HG02759 (cell line): ENCODE data around the gene ARL2BP.

Experiments used
- ATAC-seq: cut with Tn5 transposase; IDR thresholded peaks from one replicate; pipeline ENCODE4 v1.9.1; 2021; ENCODE audit warnings: mild to moderate bottlenecking, moderate library complexity; ENCODE audit not compliant: unreplicated experiment

Gene ARL2BP

DNA sequence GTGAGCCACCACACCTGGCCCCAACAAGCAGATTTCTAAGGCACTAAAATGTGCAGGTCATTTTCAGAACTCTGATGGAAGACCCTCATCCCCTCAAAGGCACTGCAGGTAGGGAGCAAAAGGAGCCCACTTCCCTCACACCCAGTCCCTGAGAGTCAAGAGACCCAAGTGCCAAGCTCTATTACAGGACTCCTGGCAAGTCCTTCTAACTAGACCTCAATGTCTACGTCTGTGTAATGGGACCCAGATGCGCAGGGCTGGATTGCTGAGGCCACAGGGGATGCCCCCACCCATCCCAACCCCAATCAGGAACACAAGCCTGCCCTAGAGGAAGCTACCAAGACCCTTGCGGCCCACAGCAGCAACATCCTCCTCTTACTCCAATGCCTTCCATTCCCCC lies 36.7 kb downstream of the ARL2BP start:
- no peak for ATAC-seq

DNA sequence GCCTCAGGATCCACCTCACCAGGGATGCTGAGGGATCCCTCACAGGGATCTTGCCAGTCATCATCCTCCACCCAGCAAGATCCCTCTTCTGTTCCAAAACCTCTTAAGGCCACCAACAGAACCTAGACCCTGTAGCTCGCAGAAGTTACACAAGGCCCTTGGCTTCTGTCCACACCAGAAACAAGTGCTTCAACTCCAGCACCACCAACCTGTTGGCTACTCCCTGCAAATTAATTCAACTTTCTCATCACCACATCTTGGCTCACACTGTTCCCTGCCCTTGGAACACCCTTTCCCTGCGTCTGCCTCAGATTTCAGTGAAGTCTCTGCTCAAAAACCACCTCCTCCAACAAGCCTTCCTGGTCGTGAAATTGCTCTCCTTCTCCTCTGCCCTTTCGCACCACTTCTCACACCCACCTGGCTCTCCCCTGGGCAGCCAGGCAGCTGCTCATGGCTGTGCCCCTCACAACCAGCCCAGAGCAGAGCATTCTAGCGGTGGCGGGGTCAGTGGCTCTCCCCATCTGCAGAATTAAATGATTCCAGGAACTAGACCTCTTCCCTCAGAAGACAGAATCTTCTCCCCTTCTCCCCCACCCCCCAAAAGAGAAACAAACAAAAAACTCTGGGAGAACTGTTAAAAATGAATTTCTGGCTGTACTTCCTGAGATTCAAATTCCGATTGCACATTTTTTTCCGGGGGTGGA lies 37.6 kb downstream of the ARL2BP start:
- no peak for ATAC-seq

DNA sequence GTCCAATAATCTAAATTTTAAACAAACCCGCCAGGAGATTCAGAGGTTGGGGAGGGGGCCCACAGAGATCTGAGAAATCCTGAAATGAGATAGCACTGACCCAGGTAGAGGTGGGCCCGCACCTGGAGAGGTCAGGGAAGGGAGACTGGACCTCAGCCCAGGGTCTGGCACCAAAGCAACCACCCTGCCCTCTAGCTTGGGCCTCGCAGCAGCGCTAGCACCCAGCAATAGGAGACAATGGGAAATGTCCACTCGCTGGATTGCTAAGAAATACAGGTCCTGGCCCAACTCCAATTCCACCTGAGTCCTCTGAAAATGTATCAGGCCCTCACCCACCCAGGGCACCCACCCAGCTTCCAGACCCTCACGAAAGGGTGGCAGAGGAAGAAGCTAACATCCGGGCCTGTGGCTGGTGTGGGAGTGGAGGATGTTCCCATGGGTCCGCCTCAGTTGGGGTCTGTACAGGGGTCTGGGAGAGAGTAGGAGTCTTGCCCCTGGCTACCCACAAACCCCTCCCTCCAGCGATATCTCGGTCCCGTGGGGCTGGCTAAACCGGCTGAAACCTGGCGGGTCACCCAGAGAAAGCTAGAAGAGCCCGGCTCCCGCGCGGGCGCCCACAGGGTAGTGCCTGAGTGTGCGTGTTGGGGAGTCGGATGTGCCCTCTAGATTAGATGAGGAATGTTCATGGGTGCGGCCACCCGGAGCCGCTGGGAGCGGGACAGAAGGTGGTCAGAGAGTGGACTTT lies 38.3 kb downstream of the ARL2BP start:
- ATAC-seq: no peak

- no peak for ATAC-seq
These were observed 38.8 kb downstream of the ARL2BP start for GRCh38 chr16:57283959-57284208.

DNA sequence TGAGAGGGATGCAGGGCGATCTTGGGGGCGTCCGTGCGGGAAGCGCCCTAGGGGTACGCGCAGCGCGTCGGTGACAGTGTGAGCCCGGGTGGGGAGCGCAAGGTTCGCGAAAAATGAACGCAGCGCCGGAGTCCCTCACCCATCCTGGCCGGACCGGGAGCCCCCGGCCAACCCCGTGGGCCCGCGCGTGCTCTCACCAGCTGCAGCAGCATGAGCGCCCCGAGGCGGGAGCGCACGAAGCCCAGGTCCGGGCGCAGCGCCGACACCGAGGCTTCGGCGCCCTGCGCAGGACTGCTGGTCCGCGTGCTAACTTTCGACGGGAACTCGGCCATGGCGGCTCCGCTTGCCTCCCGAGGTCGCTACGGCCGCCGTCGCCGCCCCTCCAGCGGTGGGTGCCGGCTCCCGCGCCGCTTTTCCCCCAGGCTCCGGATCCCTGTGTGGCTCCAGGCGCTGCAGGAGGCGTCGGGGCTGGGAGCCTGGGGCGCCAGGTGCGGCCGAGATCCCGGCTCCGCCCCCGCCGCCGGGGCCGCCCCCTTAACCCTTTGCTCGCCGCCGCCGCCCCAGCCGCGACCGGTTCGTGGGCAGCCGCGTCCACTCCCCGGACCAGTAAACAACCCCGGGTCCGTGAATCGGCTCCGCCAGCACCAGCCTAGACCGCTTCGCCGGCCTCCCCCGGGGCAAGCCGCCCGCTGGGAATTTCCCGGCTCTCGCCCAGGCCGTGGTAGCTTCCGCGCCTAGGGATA lies 39.3 kb downstream of the ARL2BP start, which contains the start of gene PLLP:
PLLP (minus strand) TSS at position 464 of the 743 bp plus-strand sequence; CDS start at position 332, 132 bp downstream.
- no peak for ATAC-seq

GRCh38 chr16:57284952-57285363 lies 39.9 kb downstream of the ARL2BP start:
- no peak for ATAC-seq

GRCh38 chr16:57285379-57285778 lies 40.3 kb downstream of the ARL2BP start:
- ATAC-seq: no peak

DNA sequence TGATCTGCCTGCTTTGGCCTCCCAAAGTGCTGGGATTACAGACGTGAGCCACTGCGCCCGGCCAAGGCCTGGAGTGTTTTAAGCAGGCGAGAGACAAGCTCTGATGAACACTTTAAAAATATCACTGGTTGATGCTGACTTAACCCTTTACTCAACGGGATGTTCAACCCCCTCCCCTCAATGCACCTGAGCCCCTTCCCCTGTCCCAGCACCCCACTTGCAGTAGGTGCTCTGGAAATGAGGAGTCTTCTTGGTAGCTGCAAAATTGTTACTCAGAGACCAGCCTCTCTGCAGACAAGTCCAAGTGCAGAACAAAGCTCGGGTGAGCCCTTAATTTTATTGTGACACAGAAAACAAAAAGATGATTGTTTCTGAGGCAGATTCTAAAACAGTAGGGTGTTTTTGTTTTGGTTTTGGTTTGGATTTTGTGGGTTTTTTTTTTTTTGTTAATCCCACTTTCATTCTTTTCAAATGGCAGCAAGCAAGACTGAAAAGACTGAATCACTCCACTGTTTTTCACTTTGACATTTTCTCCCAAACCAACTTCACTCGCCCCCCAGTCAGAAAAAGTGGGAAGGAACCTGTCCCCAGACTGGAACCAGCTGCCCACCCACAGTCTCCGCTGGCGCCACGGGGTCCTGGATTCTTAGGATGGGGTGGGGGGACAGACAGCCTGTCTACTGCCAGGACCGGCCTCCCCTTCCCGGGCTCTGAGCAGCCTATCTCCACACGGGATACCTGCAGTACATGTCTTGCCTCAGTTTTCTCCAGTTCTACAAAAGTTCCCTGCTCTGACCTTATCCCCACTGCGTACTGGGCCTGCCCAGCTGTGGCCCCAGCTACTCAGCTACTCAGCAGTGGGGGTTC lies 44.6 kb downstream of the ARL2BP start:
- ATAC-seq: no peak

DNA sequence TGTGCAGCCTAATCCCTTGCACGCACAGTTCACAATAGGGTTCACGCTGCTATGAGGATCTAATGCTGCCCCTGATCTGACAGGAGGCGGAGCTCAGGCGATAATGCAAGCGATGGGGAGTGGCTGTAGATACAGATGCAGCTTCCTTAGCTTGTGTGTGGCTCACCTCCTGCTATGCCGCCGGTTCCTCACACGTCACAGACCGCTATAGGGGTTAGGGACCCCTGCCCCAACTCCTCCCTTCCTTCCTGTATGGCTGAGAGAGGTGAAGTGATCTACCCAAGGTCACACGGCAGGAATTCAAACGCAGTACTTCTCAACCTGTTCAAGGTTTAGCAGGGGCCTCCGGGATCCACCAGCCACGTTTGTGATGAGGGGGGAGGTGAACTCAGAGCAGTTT lies 52.8 kb downstream of the ARL2BP start:
- ATAC-seq: no peak

- peak; percentile 21 for ATAC-seq
These were observed 54.1 kb downstream of the ARL2BP start for GRCh38 chr16:57299009-57299718.

- peak; percentile 56 for ATAC-seq
These were observed 54.8 kb downstream of the ARL2BP start for GRCh38 chr16:57299719-57300386.

- ATAC-seq: peak; percentile 83
These were observed 55.5 kb downstream of the ARL2BP start for GRCh38 chr16:57300387-57301125.

- ATAC-seq: no peak
These were observed 56.2 kb downstream of the ARL2BP start for GRCh38 chr16:57301126-57301817.
